Astrocyte (in vitro differentiated cells and primary cell): ENCODE results near the gene BMP7. TPM values are rescaled to one million over a fixed set of nuclear protein-coding genes. Genes with fewer than 3 reads are reported as not detected.

ENCODE experiments used
- DNase-seq: peaks from one replicate; pipeline ENCODE4 v3.0.0-alpha.2; 2010; ENCODE audit warnings: low read depth
- FAIRE-seq: peaks from 2 replicates; lab custom pipeline; 2011; peaks lifted over from hg19 to GRCh38; lab: Jason Lieb, UNC
- H2AFZ ChIP-seq: 2 replicates; pipeline ENCODE4 v1.6.0; 2012; ENCODE audit warnings: low read depth, low read length, inconsistent platforms
- H3K27ac ChIP-seq: 2 replicates; pipeline ENCODE4 v1.5.1; 2011; ENCODE audit warnings: low read depth, low read length, inconsistent platforms
- H3K27me3 ChIP-seq: 2 replicates; pipeline ENCODE4 v1.6.0; 2011; ENCODE audit warnings: low read length, inconsistent platforms; ENCODE audit not compliant: insufficient read depth
- H3K36me3 ChIP-seq: 2 replicates; pipeline ENCODE4 v1.5.1; 2011; ENCODE audit warnings: low read length, inconsistent platforms; ENCODE audit not compliant: insufficient read depth
- H3K4me1 ChIP-seq: 2 replicates; pipeline ENCODE4 v1.5.1; 2011; ENCODE audit warnings: low read length, inconsistent platforms; ENCODE audit not compliant: insufficient read depth
- H3K4me2 ChIP-seq: 2 replicates; pipeline ENCODE4 v1.6.0; 2012; ENCODE audit warnings: low read length, inconsistent platforms
- H3K4me3 ChIP-seq: 2 replicates; pipeline ENCODE4 v1.5.1; 2011; ENCODE audit warnings: low read depth, mild to moderate bottlenecking, low read length, inconsistent platforms; ENCODE audit not compliant: insufficient read depth
- H3K79me2 ChIP-seq: 2 replicates; pipeline ENCODE4 v1.6.0; 2012; ENCODE audit warnings: mild to moderate bottlenecking, low read length, inconsistent platforms; ENCODE audit not compliant: insufficient read depth
- H3K9ac ChIP-seq: 2 replicates; pipeline ENCODE4 v1.6.0; 2012; ENCODE audit warnings: mild to moderate bottlenecking, low read length, inconsistent platforms
- H3K9me3 ChIP-seq: 2 replicates; pipeline ENCODE4 v1.5.1; 2012; ENCODE audit warnings: low read depth, mild to moderate bottlenecking, low read length, inconsistent platforms; ENCODE audit not compliant: insufficient read depth
- H4K20me1 ChIP-seq: 2 replicates; pipeline ENCODE4 v1.6.0; 2012; ENCODE audit warnings: low read length, inconsistent platforms; ENCODE audit not compliant: insufficient read depth
- H3K27ac Mint-ChIP-seq: one replicate; pipeline ENCODE4 v1.8.0; 2021; ENCODE audit warnings: mild to moderate bottlenecking, mixed read lengths; ENCODE audit not compliant: unreplicated experiment
- H3K27me3 Mint-ChIP-seq: one replicate; pipeline ENCODE4 v1.8.0; 2021; ENCODE audit warnings: low read depth, mixed read lengths; ENCODE audit not compliant: unreplicated experiment
- H3K36me3 Mint-ChIP-seq: one replicate; pipeline ENCODE4 v1.8.0; 2021; ENCODE audit warnings: low read depth, mixed read lengths; ENCODE audit not compliant: unreplicated experiment
- H3K4me1 Mint-ChIP-seq: one replicate; pipeline ENCODE4 v1.8.0; 2021; ENCODE audit warnings: low read depth, mixed read lengths; ENCODE audit not compliant: unreplicated experiment
- H3K4me3 Mint-ChIP-seq: one replicate; pipeline ENCODE4 v1.8.0; 2021; ENCODE audit warnings: mild to moderate bottlenecking, moderate library complexity, mixed read lengths; ENCODE audit not compliant: unreplicated experiment
- H3K9me3 Mint-ChIP-seq: one replicate; pipeline ENCODE4 v1.8.0; 2021; ENCODE audit warnings: mild to moderate bottlenecking, mixed read lengths; ENCODE audit not compliant: unreplicated experiment
- EZH2 ChIP-seq: IDR thresholded peaks from 2 replicates; pipeline ENCODE4 v1.6.1; 2012; ENCODE audit warnings: mild to moderate bottlenecking, low read length, inconsistent platforms; ENCODE audit not compliant: insufficient read depth
- total RNA-seq: library from RNA; stranded (reverse); gene quantifications from 2 replicates; pipeline ENCODE4 v1.2.1, GENCODE V29; 2021
- TF ChIP-seq, protein P1 (sequence below): IDR thresholded peaks from 2 replicates; pipeline ENCODE4 v1.5.1; 2011; ENCODE audit warnings: low read depth, mild to moderate bottlenecking, inconsistent platforms, low read length, moderate library complexity; ENCODE audit not compliant: insufficient read depth

Gene BMP7
- total RNA-seq, 1 donor from 2014 or later, result 15.3 TPM

DNA sequence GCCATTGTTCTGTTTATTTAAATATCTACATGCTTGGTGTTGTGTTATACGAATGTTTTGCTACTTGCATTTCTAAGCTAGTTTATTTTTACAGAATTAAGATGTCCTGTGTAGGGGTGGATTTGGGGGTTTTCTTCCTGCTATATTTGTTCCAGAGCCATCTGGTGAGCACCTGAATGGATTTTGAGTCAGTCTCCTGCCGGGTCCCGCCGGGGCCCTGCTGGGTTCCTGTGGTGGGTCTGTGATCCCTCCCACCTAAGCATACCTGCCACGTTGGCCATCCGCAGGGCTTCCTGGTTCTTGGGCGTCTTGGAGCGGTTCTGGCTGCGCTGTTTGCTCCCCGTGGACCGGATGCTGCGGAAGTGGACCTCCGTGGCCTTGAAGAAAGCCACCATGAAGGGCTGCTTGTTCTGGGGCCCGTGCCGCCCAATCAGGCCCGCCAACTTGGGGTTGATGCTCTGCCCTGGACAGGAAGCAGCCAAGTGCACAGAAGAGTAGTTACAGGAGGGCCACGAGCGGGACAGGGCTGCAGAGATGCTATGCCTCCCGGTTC, 82.9 kb downstream of the BMP7 start:
- Histone ChIP-seq H2AFZ (no peak overlapping the region), H3K4me3 (no peak overlapping the region), H3K4me1 (no peaks in the 10 kb centered on the region), H4K20me1 (no peaks in the 10 kb centered on the region), H3K9ac (no peak overlapping the region), H3K27ac (no peak overlapping the region), H3K27me3 (peaks cover 12% of the 10 kb centered on the region), H3K4me2 (no peak overlapping the region), H3K79me2 (no peaks in the 10 kb centered on the region), H3K36me3 (no peaks in the 10 kb centered on the region), H3K9me3 (no peaks in the 10 kb centered on the region)
- H3K36me3 Mint-ChIP-seq, result peaks cover 4% of the 10 kb centered on the region
- TF ChIP-seq, protein P1, sequence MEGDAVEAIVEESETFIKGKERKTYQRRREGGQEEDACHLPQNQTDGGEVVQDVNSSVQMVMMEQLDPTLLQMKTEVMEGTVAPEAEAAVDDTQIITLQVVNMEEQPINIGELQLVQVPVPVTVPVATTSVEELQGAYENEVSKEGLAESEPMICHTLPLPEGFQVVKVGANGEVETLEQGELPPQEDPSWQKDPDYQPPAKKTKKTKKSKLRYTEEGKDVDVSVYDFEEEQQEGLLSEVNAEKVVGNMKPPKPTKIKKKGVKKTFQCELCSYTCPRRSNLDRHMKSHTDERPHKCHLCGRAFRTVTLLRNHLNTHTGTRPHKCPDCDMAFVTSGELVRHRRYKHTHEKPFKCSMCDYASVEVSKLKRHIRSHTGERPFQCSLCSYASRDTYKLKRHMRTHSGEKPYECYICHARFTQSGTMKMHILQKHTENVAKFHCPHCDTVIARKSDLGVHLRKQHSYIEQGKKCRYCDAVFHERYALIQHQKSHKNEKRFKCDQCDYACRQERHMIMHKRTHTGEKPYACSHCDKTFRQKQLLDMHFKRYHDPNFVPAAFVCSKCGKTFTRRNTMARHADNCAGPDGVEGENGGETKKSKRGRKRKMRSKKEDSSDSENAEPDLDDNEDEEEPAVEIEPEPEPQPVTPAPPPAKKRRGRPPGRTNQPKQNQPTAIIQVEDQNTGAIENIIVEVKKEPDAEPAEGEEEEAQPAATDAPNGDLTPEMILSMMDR, result no peak
- TF ChIP-seq EZH2, result no peak
- DNase-seq (no peak), FAIRE-seq (no peak)
- H3K4me1 Mint-ChIP-seq, result no peaks in the 10 kb centered on the region
- H3K4me3 Mint-ChIP-seq, result no peak overlapping the region
- peaks cover 11% of the 10 kb centered on the region for H3K27me3 Mint-ChIP-seq
- no peak overlapping the region for H3K27ac Mint-ChIP-seq
- H3K9me3 Mint-ChIP-seq, result no peaks in the 10 kb centered on the region

DNA sequence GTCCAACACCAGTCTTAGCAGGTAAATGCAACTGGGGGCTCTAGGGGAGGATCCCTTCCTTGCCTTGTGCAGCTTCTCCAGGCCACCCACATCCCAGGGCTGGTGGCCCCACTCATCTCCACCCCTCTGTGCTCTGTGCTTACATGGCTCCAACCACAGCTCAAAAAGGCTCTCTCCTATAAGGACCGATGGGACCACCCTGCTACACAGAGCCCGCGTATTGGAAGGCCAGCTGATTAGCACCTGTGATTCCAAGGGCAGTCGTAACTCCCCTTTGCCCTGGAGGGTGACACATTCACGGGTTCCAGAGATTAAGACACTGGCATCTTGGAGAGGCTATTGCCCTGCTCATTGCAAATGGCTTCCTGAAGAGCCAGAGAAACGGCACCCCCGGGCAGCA, 84.8 kb downstream of the BMP7 start:
- H3K36me3 Mint-ChIP-seq, result peaks cover 7% of the 10 kb centered on the region
- H3K27me3 Mint-ChIP-seq, result peaks cover 8% of the 10 kb centered on the region
- TF ChIP-seq EZH2, result no peak
- TF ChIP-seq, protein P1, result no peak
- no peak for FAIRE-seq
- no peaks in the 10 kb centered on the region for H3K79me2 ChIP-seq
- no peaks in the 10 kb centered on the region for H3K9me3 ChIP-seq
- no peak for DNase-seq
- H3K4me3 ChIP-seq, result no peak overlapping the region
- no peaks in the 10 kb centered on the region for H3K4me1 ChIP-seq
- H3K9me3 Mint-ChIP-seq, result no peaks in the 10 kb centered on the region
- H4K20me1 ChIP-seq, result no peaks in the 10 kb centered on the region
- H3K27ac Mint-ChIP-seq, result no peak overlapping the region
- peaks cover 4% of the 10 kb centered on the region for H3K4me1 Mint-ChIP-seq
- no peak overlapping the region for H3K4me2 ChIP-seq
- H3K9ac ChIP-seq, result no peak overlapping the region
- no peak overlapping the region for H2AFZ ChIP-seq
- no peak overlapping the region for H3K4me3 Mint-ChIP-seq
- no peaks in the 10 kb centered on the region for H3K36me3 ChIP-seq
- H3K27ac ChIP-seq, result no peak overlapping the region
- H3K27me3 ChIP-seq, result peaks cover 5% of the 10 kb centered on the region

DNA sequence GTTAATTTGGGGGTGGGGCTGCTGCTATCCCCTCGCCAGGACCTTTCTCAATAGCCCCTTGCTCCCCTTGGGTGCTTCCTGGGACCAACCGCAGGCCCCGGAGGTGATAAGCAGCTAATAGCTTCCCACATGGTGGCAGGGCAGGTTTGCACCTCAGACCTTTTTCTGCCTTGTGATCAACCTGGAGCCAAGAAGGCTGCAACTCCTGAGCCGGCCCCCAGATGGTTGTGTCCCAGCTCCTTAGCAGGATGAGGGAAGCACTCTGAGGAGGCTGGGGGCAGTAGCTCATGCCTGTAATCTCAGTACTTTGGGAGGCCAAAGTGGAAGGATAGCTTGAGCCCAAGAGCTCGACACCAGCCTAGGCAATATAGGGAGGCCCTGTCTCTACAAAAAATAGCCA, 85.5 kb downstream of the BMP7 start:
- TF ChIP-seq EZH2, result no peak
- TF ChIP-seq, protein P1, result no peak
- peaks cover 6% of the 10 kb centered on the region for H3K27me3 Mint-ChIP-seq
- DNase-seq (no peak), FAIRE-seq (no peak)
- no peak overlapping the region for H3K27ac Mint-ChIP-seq
- H3K36me3 ChIP-seq, result no peaks in the 10 kb centered on the region
- no peak overlapping the region for H2AFZ ChIP-seq
- H3K36me3 Mint-ChIP-seq, result peaks cover 7% of the 10 kb centered on the region
- H3K4me3 Mint-ChIP-seq, result no peak overlapping the region
- H3K4me3 ChIP-seq, result no peak overlapping the region
- H3K9me3 ChIP-seq, result no peaks in the 10 kb centered on the region
- no peak overlapping the region for H3K9ac ChIP-seq
- peaks cover 4% of the 10 kb centered on the region for H3K4me1 Mint-ChIP-seq
- H4K20me1 ChIP-seq, result no peaks in the 10 kb centered on the region
- no peaks in the 10 kb centered on the region for H3K79me2 ChIP-seq
- no peak overlapping the region for H3K27ac ChIP-seq
- peaks cover 5% of the 10 kb centered on the region for H3K27me3 ChIP-seq
- H3K4me2 ChIP-seq, result no peak overlapping the region
- no peaks in the 10 kb centered on the region for H3K9me3 Mint-ChIP-seq
- no peaks in the 10 kb centered on the region for H3K4me1 ChIP-seq
